ENCODE measurements around the gene TAC4.

GRCh38 chr17:49819138-49819537 lies 28.7 kb downstream of the TAC4 start:
- no peak for TF ChIP-seq EZH2phosphoT487 (IDR thresholded peaks at IDR 0.05; ENCODE audit: borderline replicate concordance, low read length)
- no peak for TF ChIP-seq CTCF (IDR thresholded peaks at IDR 0.05; ENCODE audit: low read depth, low read length, poor library complexity, severe bottlenecking)
